Measurements from ENCODE around the gene CLEC16A. TPM values are rescaled to one million over a fixed set of nuclear protein-coding genes. Genes with fewer than 3 reads are reported as not detected.

Gene CLEC16A
- total RNA-seq, 2 experiments from 2014 or later = 31.1 to 34.1 TPM

- Mint-ChIP-seq H3K9me3 (peaks cover 14% of the 10 kb centered on the region), H3K27me3 (no peaks in the 10 kb centered on the region), H3K27ac (peak overlapping the region; percentile 47), H3K4me1 (peaks cover 23% of the 10 kb centered on the region), H3K36me3 (peaks cover 85% of the 10 kb centered on the region), H3K4me3 (peak overlapping the region; percentile 26)
- POLR2A ChIA-PET = interaction anchor here (1.2 kb wide), 1 partner anchor 13 kb away, joined by 4 read pairs; no protein-coding TSS in a partner anchor
- peak; percentile 61 for ATAC-seq (ENCODE audit: low read depth)
- DNase-seq = no peak
Observed at GRCh38 chr16:11032000-11032921, 87.9 kb downstream of the CLEC16A start.

- peak overlapping the region; percentile 47 for H3K27ac Mint-ChIP-seq
- no peaks in the 10 kb centered on the region for H3K27me3 Mint-ChIP-seq
- peaks cover 23% of the 10 kb centered on the region for H3K4me1 Mint-ChIP-seq
- ATAC-seq (ENCODE audit: low read depth) = no peak
- H3K4me3 Mint-ChIP-seq = no peak overlapping the region
- peaks cover 79% of the 10 kb centered on the region for H3K36me3 Mint-ChIP-seq
- H3K9me3 Mint-ChIP-seq = peaks cover 10% of the 10 kb centered on the region
- no peak for DNase-seq
- POLR2A ChIA-PET = interaction anchor here (1.2 to 1.4 kb wide), 2 partner anchors 12 kb away, joined by 3 to 4 read pairs; no protein-coding TSS in a partner anchor
Observed at GRCh38 chr16:11032922-11033291, 88.5 kb downstream of the CLEC16A start.

- peaks cover 24% of the 10 kb centered on the region for H3K4me1 Mint-ChIP-seq
- peaks cover 71% of the 10 kb centered on the region for H3K36me3 Mint-ChIP-seq
- ATAC-seq (ENCODE audit: low read depth) (no peak), DNase-seq (no peak)
- POLR2A ChIA-PET = interaction anchor here (1.0 to 1.4 kb wide), 3 partner anchors 11 to 17 kb away, joined by 3 to 4 read pairs (median 4); no protein-coding TSS in a partner anchor
- no peaks in the 10 kb centered on the region for H3K27me3 Mint-ChIP-seq
- peaks cover 7% of the 10 kb centered on the region for H3K9me3 Mint-ChIP-seq
- no peak overlapping the region for H3K4me3 Mint-ChIP-seq
- H3K27ac Mint-ChIP-seq = no peak overlapping the region
Observed at GRCh38 chr16:11033629-11034420, 89.5 kb downstream of the CLEC16A start.

- ATAC-seq (ENCODE audit: low read depth) (no peak), DNase-seq (no peak)
- Mint-ChIP-seq H3K9me3 (peaks cover 2% of the 10 kb centered on the region), H3K4me3 (no peak overlapping the region), H3K36me3 (peaks cover 69% of the 10 kb centered on the region), H3K27me3 (no peaks in the 10 kb centered on the region), H3K4me1 (peaks cover 23% of the 10 kb centered on the region), H3K27ac (no peak overlapping the region)
- POLR2A ChIA-PET = interaction anchor here (1.0 to 1.4 kb wide), 2 partner anchors 14 to 16 kb away, joined by 3 to 4 read pairs; no protein-coding TSS in a partner anchor
Observed at GRCh38 chr16:11034481-11034931, 90.1 kb downstream of the CLEC16A start.

- DNase-seq = no peak
- no peak overlapping the region for H3K27ac Mint-ChIP-seq
- H3K4me1 Mint-ChIP-seq = peaks cover 22% of the 10 kb centered on the region
- H3K36me3 Mint-ChIP-seq = peaks cover 67% of the 10 kb centered on the region
- no peak for ATAC-seq (ENCODE audit: low read depth)
- no peaks in the 10 kb centered on the region for H3K27me3 Mint-ChIP-seq
- H3K4me3 Mint-ChIP-seq = no peak overlapping the region
- peaks cover 1% of the 10 kb centered on the region for H3K9me3 Mint-ChIP-seq
- POLR2A ChIA-PET = interaction anchor here (1.0 kb wide), 1 partner anchor 16 kb away, joined by 4 read pairs; no protein-coding TSS in a partner anchor
Observed at GRCh38 chr16:11035096-11035495, 90.7 kb downstream of the CLEC16A start.

- ATAC-seq (ENCODE audit: low read depth) (no peak), DNase-seq (no peak)
- Mint-ChIP-seq H3K36me3 (peaks cover 59% of the 10 kb centered on the region), H3K27me3 (no peaks in the 10 kb centered on the region), H3K4me3 (no peak overlapping the region), H3K9me3 (peaks cover 1% of the 10 kb centered on the region), H3K27ac (no peak overlapping the region), H3K4me1 (peaks cover 22% of the 10 kb centered on the region)
- POLR2A ChIA-PET = interaction anchor here (0.6 to 0.9 kb wide), 3 partner anchors 41 to 219 kb away, joined by 3 to 7 read pairs (median 3); no protein-coding TSS in a partner anchor
Observed at GRCh38 chr16:11036040-11036439, 91.7 kb downstream of the CLEC16A start.

GRCh38 chr16:11036868-11037410, 92.6 kb downstream of the CLEC16A start:
- ATAC-seq (ENCODE audit: low read depth) (no peak), DNase-seq (no peak)
- POLR2A ChIA-PET = interaction anchor here (0.6 kb wide), 1 partner anchor 42 kb away, joined by 3 read pairs; no protein-coding TSS in a partner anchor
- H3K27ac Mint-ChIP-seq = no peak overlapping the region
- H3K36me3 Mint-ChIP-seq = peaks cover 56% of the 10 kb centered on the region
- no peaks in the 10 kb centered on the region for H3K27me3 Mint-ChIP-seq
- peaks cover 25% of the 10 kb centered on the region for H3K4me1 Mint-ChIP-seq
- H3K4me3 Mint-ChIP-seq = no peak overlapping the region
- peaks cover 1% of the 10 kb centered on the region for H3K9me3 Mint-ChIP-seq

- Mint-ChIP-seq H3K9me3 (peaks cover 1% of the 10 kb centered on the region), H3K36me3 (peaks cover 46% of the 10 kb centered on the region), H3K27ac (no peak overlapping the region), H3K27me3 (no peaks in the 10 kb centered on the region), H3K4me1 (peaks cover 18% of the 10 kb centered on the region), H3K4me3 (no peak overlapping the region)
- ATAC-seq (ENCODE audit: low read depth) (no peak), DNase-seq (no peak)
- POLR2A ChIA-PET = no interaction called here
Observed at GRCh38 chr16:11038305-11038704, 93.9 kb downstream of the CLEC16A start.

GRCh38 chr16:11038777-11039176, 94.4 kb downstream of the CLEC16A start:
- Mint-ChIP-seq H3K9me3 (peaks cover 1% of the 10 kb centered on the region), H3K36me3 (peaks cover 48% of the 10 kb centered on the region), H3K4me1 (peaks cover 18% of the 10 kb centered on the region), H3K27me3 (no peaks in the 10 kb centered on the region), H3K27ac (no peak overlapping the region), H3K4me3 (no peak overlapping the region)
- POLR2A ChIA-PET = no interaction called here
- ATAC-seq (ENCODE audit: low read depth) (no peak), DNase-seq (no peak)

GRCh38 chr16:11039726-11040125, 95.4 kb downstream of the CLEC16A start:
- ATAC-seq (ENCODE audit: low read depth) (no peak), DNase-seq (no peak)
- Mint-ChIP-seq H3K27me3 (no peaks in the 10 kb centered on the region), H3K36me3 (peaks cover 48% of the 10 kb centered on the region), H3K9me3 (no peaks in the 10 kb centered on the region), H3K4me3 (no peak overlapping the region), H3K4me1 (peaks cover 9% of the 10 kb centered on the region), H3K27ac (no peak overlapping the region)
- POLR2A ChIA-PET = no interaction called here

- ATAC-seq (ENCODE audit: low read depth) (no peak), DNase-seq (no peak)
- peak overlapping the region; percentile 62 for H3K27ac Mint-ChIP-seq
- H3K4me1 Mint-ChIP-seq = peaks cover 24% of the 10 kb centered on the region
- no peaks in the 10 kb centered on the region for H3K9me3 Mint-ChIP-seq
- no peak overlapping the region for H3K4me3 Mint-ChIP-seq
- H3K36me3 Mint-ChIP-seq = peaks cover 52% of the 10 kb centered on the region
- H3K27me3 Mint-ChIP-seq = no peaks in the 10 kb centered on the region
- POLR2A ChIA-PET = interaction anchor here (1.0 kb wide), 1 partner anchor 210 kb away, joined by 4 read pairs; no protein-coding TSS in a partner anchor
Observed at GRCh38 chr16:11042191-11042590, 97.8 kb downstream of the CLEC16A start.

- peaks cover 60% of the 10 kb centered on the region for H3K36me3 Mint-ChIP-seq
- POLR2A ChIA-PET = interaction anchor here (0.7 to 0.9 kb wide), 2 partner anchors 12 to 80 kb away, joined by 3 to 4 read pairs; no protein-coding TSS in a partner anchor
- H3K27me3 Mint-ChIP-seq = no peaks in the 10 kb centered on the region
Observed at GRCh38 chr16:11045441-11045840, 101.1 kb downstream of the CLEC16A start.

GRCh38 chr16:11045846-11046245, 101.5 kb downstream of the CLEC16A start:
- POLR2A ChIA-PET = no interaction called here
- ATAC-seq (ENCODE audit: low read depth) (no peak), DNase-seq (no peak)
- H3K27me3 Mint-ChIP-seq = no peaks in the 10 kb centered on the region
- peaks cover 46% of the 10 kb centered on the region for H3K4me1 Mint-ChIP-seq
- H3K36me3 Mint-ChIP-seq = peaks cover 60% of the 10 kb centered on the region
- no peak overlapping the region for H3K27ac Mint-ChIP-seq
- no peak overlapping the region for H3K4me3 Mint-ChIP-seq
- H3K9me3 Mint-ChIP-seq = no peaks in the 10 kb centered on the region

More at GRCh38 chr16:11045441-11045840, 101.1 kb downstream of the CLEC16A start:
- no peak overlapping the region for H3K27ac Mint-ChIP-seq
- no peak overlapping the region for H3K4me3 Mint-ChIP-seq
- DNase-seq = no peak
- peaks cover 43% of the 10 kb centered on the region for H3K4me1 Mint-ChIP-seq
- no peak for ATAC-seq (ENCODE audit: low read depth)
- no peaks in the 10 kb centered on the region for H3K9me3 Mint-ChIP-seq
